H9 (cell line): ENCODE data around the gene CYB561D1. TPM values are rescaled to one million over a fixed set of nuclear protein-coding genes. Genes with fewer than 3 reads are reported as not detected.
A peak's percentile ranks its signal among the peaks of the same experiment; 100 is the strongest.

Experiments
- DNase-seq: peaks from one replicate; pipeline ENCODE4 v3.0.0-alpha.2; 2017
- H2AFZ ChIP-seq: one replicate; pipeline ENCODE4 v1.6.1; 2013; ENCODE audit warnings: mild to moderate bottlenecking, low read length, control low read depth, moderate library complexity
- H2AK5ac ChIP-seq: 2 replicates; pipeline ENCODE4 v1.6.1; 2013; ENCODE audit warnings: low read length, control low read depth, mixed read lengths; ENCODE audit not compliant: insufficient read length
- H2BK120ac ChIP-seq: one replicate; pipeline ENCODE4 v1.6.1; 2013; ENCODE audit warnings: low read depth, mild to moderate bottlenecking, low read length, control low read depth, inconsistent platforms; ENCODE audit not compliant: poor library complexity, severe bottlenecking
- H2BK12ac ChIP-seq: 2 replicates; pipeline ENCODE4 v1.6.1; 2013; ENCODE audit warnings: low read length, control low read depth, mixed read lengths, low read depth; ENCODE audit not compliant: insufficient read length
- H2BK15ac ChIP-seq: 2 replicates; pipeline ENCODE4 v1.6.1; 2013; ENCODE audit warnings: low read depth, low read length, control low read depth
- H2BK20ac ChIP-seq: one replicate; pipeline ENCODE4 v1.6.1; 2013; ENCODE audit warnings: low read depth, mild to moderate bottlenecking, low read length, control low read depth, inconsistent platforms; ENCODE audit not compliant: poor library complexity, severe bottlenecking
- H2BK5ac ChIP-seq: 2 replicates; pipeline ENCODE4 v1.6.1; 2013; ENCODE audit warnings: low read length, control low read depth, mixed read lengths; ENCODE audit not compliant: insufficient read length
- H3K14ac ChIP-seq: 2 replicates; pipeline ENCODE4 v1.6.1; 2013; ENCODE audit warnings: low read length, control low read depth; ENCODE audit not compliant: insufficient read depth
- H3K18ac ChIP-seq: 2 replicates; pipeline ENCODE4 v1.6.1; 2013; ENCODE audit warnings: low read depth, mild to moderate bottlenecking, mixed read lengths, low read length, control low read depth; ENCODE audit not compliant: insufficient read length
- H3K23ac ChIP-seq: 2 replicates; pipeline ENCODE4 v1.6.1; 2013; ENCODE audit warnings: low read length, control low read depth, mixed read lengths, low read depth; ENCODE audit not compliant: insufficient read length
- H3K23me2 ChIP-seq: 2 replicates; pipeline ENCODE4 v1.6.1; 2013; ENCODE audit warnings: low read depth, mild to moderate bottlenecking, mixed read lengths, low read length, control low read depth; ENCODE audit not compliant: insufficient read length, poor library complexity, severe bottlenecking
- H3K27ac ChIP-seq: 2 replicates; pipeline ENCODE4 v1.5.1; 2013; ENCODE audit warnings: low read length, control low read depth, mixed read lengths, low read depth; ENCODE audit not compliant: insufficient read length
- H3K27me3 ChIP-seq: 2 replicates; pipeline ENCODE4 v1.6.1; 2013; ENCODE audit warnings: low read length, control low read depth, inconsistent platforms; ENCODE audit not compliant: insufficient read depth
- H3K4ac ChIP-seq: 2 replicates; pipeline ENCODE4 v1.6.1; 2013; ENCODE audit warnings: low read depth, mild to moderate bottlenecking, control low read depth, inconsistent platforms, low read length, moderate library complexity
- H3K4me1 ChIP-seq: 2 replicates; pipeline ENCODE4 v1.6.1; 2013; ENCODE audit warnings: low read length, control low read depth, inconsistent platforms; ENCODE audit not compliant: insufficient read depth
- H3K4me2 ChIP-seq: 2 replicates; pipeline ENCODE4 v1.6.1; 2013; ENCODE audit warnings: low read length, control low read depth, mixed read lengths; ENCODE audit not compliant: insufficient read length, insufficient read depth
- H3K56ac ChIP-seq: 2 replicates; pipeline ENCODE4 v1.6.1; 2013; ENCODE audit warnings: low read depth, mild to moderate bottlenecking, mixed read lengths, low read length, control low read depth; ENCODE audit not compliant: insufficient read length
- H3K79me1 ChIP-seq: 2 replicates; pipeline ENCODE4 v1.6.1; 2013; ENCODE audit warnings: low read depth, mild to moderate bottlenecking, moderate library complexity, low read length, control low read depth, inconsistent platforms; ENCODE audit not compliant: insufficient read depth, poor library complexity, severe bottlenecking
- H3K79me2 ChIP-seq: 2 replicates; pipeline ENCODE4 v1.6.1; 2013; ENCODE audit warnings: low read length, control low read depth, inconsistent platforms; ENCODE audit not compliant: insufficient read depth
- H3K9ac ChIP-seq: 2 replicates; pipeline ENCODE4 v1.6.1; 2013; ENCODE audit warnings: low read length, control low read depth, mixed read lengths; ENCODE audit not compliant: insufficient read length; ENCODE audit errors: extremely low read depth
- H3K9me3 ChIP-seq: one replicate; pipeline ENCODE4 v1.6.1; 2013; ENCODE audit warnings: low read depth, low read length, inconsistent platforms; ENCODE audit not compliant: control insufficient read depth
- H3T11ph ChIP-seq: one replicate; pipeline ENCODE4 v1.6.1; 2013; ENCODE audit warnings: mild to moderate bottlenecking, low read length, control low read depth, inconsistent platforms
- H4K20me1 ChIP-seq: one replicate; pipeline ENCODE4 v1.6.1; 2013; ENCODE audit not compliant: control insufficient read depth, insufficient read length, insufficient read depth
- H4K5ac ChIP-seq: 2 replicates; pipeline ENCODE4 v1.6.1; 2013; ENCODE audit warnings: low read depth, mild to moderate bottlenecking, mixed read lengths, low read length, control low read depth; ENCODE audit not compliant: insufficient read length
- H4K8ac ChIP-seq: replicated peaks from 2 replicates; pipeline ENCODE4 v1.6.1; 2013; ENCODE audit warnings: low read length, control low read depth, mixed read lengths, low read depth; ENCODE audit not compliant: insufficient read length
- H4K91ac ChIP-seq: 2 replicates; pipeline ENCODE4 v1.6.1; 2013; ENCODE audit warnings: low read depth, mild to moderate bottlenecking, moderate library complexity, mixed read lengths, low read length, control low read depth; ENCODE audit not compliant: insufficient read length
- H3K27ac Mint-ChIP-seq, 3 experiments: 2 replicates in 2 of 3; 3 replicates in 1 of 3; pipeline ENCODE4 v1.8.0; 2020 to 2021; ENCODE audit warnings: mixed read lengths in 3 of 3, mild to moderate bottlenecking in 1 of 3, moderate library complexity in 1 of 3
- H3K27me3 Mint-ChIP-seq: 2 replicates; pipeline ENCODE4 v1.8.0; 2021; ENCODE audit warnings: low read depth, mild to moderate bottlenecking, moderate library complexity, mixed read lengths
- H3K36me3 Mint-ChIP-seq, 3 experiments: 2 replicates in 2 of 3; 3 replicates in 1 of 3; pipeline ENCODE4 v1.8.0; 2020 to 2021; ENCODE audit warnings: low read depth in 3 of 3, mixed read lengths in 3 of 3; ENCODE audit not compliant: insufficient read depth in 1 of 3
- H3K4me1 Mint-ChIP-seq, 2 experiments: 2 replicates each; pipeline ENCODE4 v1.8.0; 2020; ENCODE audit warnings: mixed read lengths in 2 of 2
- H3K4me3 Mint-ChIP-seq, 2 experiments: 2 replicates in 1 of 2; 3 replicates in 1 of 2; pipeline ENCODE4 v1.8.0; 2020 to 2021; ENCODE audit warnings: mild to moderate bottlenecking in 2 of 2, mixed read lengths in 2 of 2, moderate library complexity in 1 of 2
- H3K9me3 Mint-ChIP-seq, 2 experiments: 2 replicates in 1 of 2; 3 replicates in 1 of 2; pipeline ENCODE4 v1.8.0; 2020; ENCODE audit warnings: mild to moderate bottlenecking in 2 of 2, mixed read lengths in 2 of 2, moderate library complexity in 1 of 2
- WGBS: extraction: QIAGEN DNeasy Blood & Tissue Kit; methylation state at CpG from one replicate; pipeline ENCODE4 v1.1.7; 2013; ENCODE audit warnings: missing lambda C conversion rate, low lambda C conversion rate, mixed read lengths; ENCODE audit not compliant: insufficient read length; ENCODE audit errors: extremely low coverage; 5-methylcytosine and 5-hydroxymethylcytosine counted together
- total RNA-seq: library from RNA; stranded (reverse); gene quantifications from 2 replicates; pipeline ENCODE4 v1.2.1, GENCODE V29; 2021
- TF ChIP-seq, protein P1 (sequence below): fragments of 200-600 bp; sonication (generic); conservative IDR thresholded peaks from 3 replicates; pipeline ENCODE4 v1.8.0; 2021; ENCODE audit warnings: antibody characterized with exemption, mild to moderate bottlenecking

The CYB561D1 gene
- total RNA-seq, 1 experiment from 2014 or later: 6.5 TPM

- H3K79me1 ChIP-seq: no peaks in the 10 kb centered on the region
- H3K18ac ChIP-seq: no peak overlapping the region
- Mint-ChIP-seq H3K36me3 (no peaks in the 10 kb centered on the region), H3K4me1 (peaks cover 4 to 20% of the 10 kb centered on the region in 2 experiments), H3K9me3 (no peaks in the 10 kb centered on the region; a peak in 1 of 5 replicates), H3K27me3 (peaks cover 5% of the 10 kb centered on the region), H3K27ac (peak overlapping the region in 1 of 3 experiments; percentile 75; a peak in 1 of 7 replicates), H3K4me3 (no peak overlapping the region; a peak in 1 of 5 replicates)
- H2BK5ac ChIP-seq: no peak overlapping the region
- no peak overlapping the region for H3K14ac ChIP-seq
- no peak overlapping the region for H3K56ac ChIP-seq
- no peak overlapping the region for H3K23ac ChIP-seq
- H3K23me2 ChIP-seq: peaks cover 4% of the 10 kb centered on the region
- H2BK12ac ChIP-seq: no peak overlapping the region
- no peaks in the 10 kb centered on the region for H4K20me1 ChIP-seq
- no peak overlapping the region for H2BK120ac ChIP-seq
- TF ChIP-seq, protein P1, sequence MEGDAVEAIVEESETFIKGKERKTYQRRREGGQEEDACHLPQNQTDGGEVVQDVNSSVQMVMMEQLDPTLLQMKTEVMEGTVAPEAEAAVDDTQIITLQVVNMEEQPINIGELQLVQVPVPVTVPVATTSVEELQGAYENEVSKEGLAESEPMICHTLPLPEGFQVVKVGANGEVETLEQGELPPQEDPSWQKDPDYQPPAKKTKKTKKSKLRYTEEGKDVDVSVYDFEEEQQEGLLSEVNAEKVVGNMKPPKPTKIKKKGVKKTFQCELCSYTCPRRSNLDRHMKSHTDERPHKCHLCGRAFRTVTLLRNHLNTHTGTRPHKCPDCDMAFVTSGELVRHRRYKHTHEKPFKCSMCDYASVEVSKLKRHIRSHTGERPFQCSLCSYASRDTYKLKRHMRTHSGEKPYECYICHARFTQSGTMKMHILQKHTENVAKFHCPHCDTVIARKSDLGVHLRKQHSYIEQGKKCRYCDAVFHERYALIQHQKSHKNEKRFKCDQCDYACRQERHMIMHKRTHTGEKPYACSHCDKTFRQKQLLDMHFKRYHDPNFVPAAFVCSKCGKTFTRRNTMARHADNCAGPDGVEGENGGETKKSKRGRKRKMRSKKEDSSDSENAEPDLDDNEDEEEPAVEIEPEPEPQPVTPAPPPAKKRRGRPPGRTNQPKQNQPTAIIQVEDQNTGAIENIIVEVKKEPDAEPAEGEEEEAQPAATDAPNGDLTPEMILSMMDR: no peak
- H2BK15ac ChIP-seq: no peak overlapping the region
- H4K5ac ChIP-seq: no peak overlapping the region
- no peak overlapping the region for H3K27ac ChIP-seq
- no peaks in the 10 kb centered on the region; the same call in 1 of the 2 replicates for H3K4me1 ChIP-seq
- no CpG with 5 or more reads among the region's 4 CpGs for WGBS
- no peaks in the 10 kb centered on the region for H3K79me2 ChIP-seq
- no peaks in the 10 kb centered on the region for H3K27me3 ChIP-seq
- H3K4ac ChIP-seq: no peak overlapping the region
- no peak overlapping the region for H2AK5ac ChIP-seq
- H3K9me3 ChIP-seq: no peaks in the 10 kb centered on the region
- DNase-seq: no peak
- no peak overlapping the region for H3K9ac ChIP-seq
- H4K91ac ChIP-seq: no peak overlapping the region
- no peak overlapping the region for H2AFZ ChIP-seq
- H3K4me2 ChIP-seq: no peak overlapping the region
- no peak overlapping the region for H3T11ph ChIP-seq
- no peak overlapping the region for H2BK20ac ChIP-seq
- H4K8ac ChIP-seq: no peak overlapping the region
These were observed 41.6 kb downstream of the CYB561D1 start for GRCh38 chr1:109535481-109535880.
